Lower leg skin (tissue), 3 donors: ENCODE measurements around the gene COPZ1.

ENCODE experiments used
- POLR2A ChIP-seq, 2 donors: fragments of 450-650 bp; IDR thresholded peaks; one replicate each; pipeline ENCODE4 v1.6.1; 2016 to 2017; ENCODE audit warnings: antibody characterized with exemption in 2 of 2, mild to moderate bottlenecking in 1 of 2, moderate library complexity in 1 of 2
- TF ChIP-seq, protein P1 (sequence below), 3 donors: fragments of 450-650 bp; IDR thresholded peaks; one replicate each; pipeline ENCODE4 v1.5.1; 2016; ENCODE audit warnings: antibody characterized with exemption in 3 of 3, mild to moderate bottlenecking in 3 of 3, moderate library complexity in 2 of 3

DNA sequence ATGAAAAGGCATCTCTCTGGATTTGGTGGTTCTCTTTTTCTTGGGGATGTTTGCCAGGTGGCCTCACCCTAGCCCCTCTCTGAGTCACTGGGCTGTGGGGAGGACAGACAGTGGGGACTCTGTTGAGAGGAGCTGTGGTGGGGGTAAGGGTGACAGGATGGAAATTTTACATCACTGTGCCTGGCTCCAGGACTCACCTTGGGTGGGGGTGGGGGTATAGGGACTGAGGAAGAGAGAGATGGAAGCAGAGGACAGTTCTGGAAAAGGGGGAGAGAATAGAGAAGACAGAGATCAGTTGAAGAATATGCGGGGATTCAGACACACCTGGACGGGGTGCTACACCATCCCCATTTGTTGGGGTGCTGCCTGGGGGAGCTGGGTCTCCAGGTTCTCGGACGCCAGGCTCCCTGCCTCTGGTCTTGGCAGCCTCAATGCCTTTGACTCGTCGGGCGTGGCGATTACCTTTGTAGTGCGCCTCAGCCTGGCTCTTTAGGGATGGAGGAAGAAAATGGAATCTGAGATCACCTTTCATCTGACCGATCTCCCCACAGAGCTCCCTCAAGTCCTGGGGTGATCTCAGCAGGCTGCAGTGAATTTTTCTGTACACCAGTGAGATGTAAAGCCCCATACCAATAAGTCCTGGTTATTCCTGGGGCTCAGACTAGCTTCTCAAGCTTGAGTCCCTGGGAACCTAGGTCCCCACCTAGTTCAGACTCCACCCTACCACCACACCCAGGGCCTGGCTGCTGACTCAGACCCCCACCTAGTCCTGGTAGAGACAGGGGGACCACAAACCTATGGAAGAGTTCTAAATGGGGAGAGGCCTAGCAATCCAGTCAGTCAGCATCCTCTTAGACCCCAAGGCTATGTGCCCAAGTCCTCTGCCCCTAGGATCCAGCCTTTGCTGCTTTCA, 49.0 kb downstream of the COPZ1 start:
- TF ChIP-seq, protein P1, sequence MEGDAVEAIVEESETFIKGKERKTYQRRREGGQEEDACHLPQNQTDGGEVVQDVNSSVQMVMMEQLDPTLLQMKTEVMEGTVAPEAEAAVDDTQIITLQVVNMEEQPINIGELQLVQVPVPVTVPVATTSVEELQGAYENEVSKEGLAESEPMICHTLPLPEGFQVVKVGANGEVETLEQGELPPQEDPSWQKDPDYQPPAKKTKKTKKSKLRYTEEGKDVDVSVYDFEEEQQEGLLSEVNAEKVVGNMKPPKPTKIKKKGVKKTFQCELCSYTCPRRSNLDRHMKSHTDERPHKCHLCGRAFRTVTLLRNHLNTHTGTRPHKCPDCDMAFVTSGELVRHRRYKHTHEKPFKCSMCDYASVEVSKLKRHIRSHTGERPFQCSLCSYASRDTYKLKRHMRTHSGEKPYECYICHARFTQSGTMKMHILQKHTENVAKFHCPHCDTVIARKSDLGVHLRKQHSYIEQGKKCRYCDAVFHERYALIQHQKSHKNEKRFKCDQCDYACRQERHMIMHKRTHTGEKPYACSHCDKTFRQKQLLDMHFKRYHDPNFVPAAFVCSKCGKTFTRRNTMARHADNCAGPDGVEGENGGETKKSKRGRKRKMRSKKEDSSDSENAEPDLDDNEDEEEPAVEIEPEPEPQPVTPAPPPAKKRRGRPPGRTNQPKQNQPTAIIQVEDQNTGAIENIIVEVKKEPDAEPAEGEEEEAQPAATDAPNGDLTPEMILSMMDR (IDR thresholded peaks at IDR 0.05), result no peak
- no peak for TF ChIP-seq POLR2A (IDR thresholded peaks at IDR 0.05)
